Osteocyte (in vitro differentiated cells): Measurements from ENCODE around the gene ARL17A. TPM values are rescaled to one million over a fixed set of nuclear protein-coding genes. Genes with fewer than 3 reads are reported as not detected.
"Not testable (repeated sequence)": the region's sequence is repeated elsewhere in the genome, so short reads cannot be mapped to it uniquely, and the experiment has no call there.

Experiments used
- DNase-seq: peaks from one replicate; pipeline ENCODE4 v3.0.0; 2021; ENCODE audit warnings: mixed read lengths; ENCODE audit not compliant: unreplicated experiment; ENCODE audit errors: extremely low spot score
- H3K27ac Mint-ChIP-seq: one replicate; pipeline ENCODE4 v1.8.0; 2021; ENCODE audit warnings: mild to moderate bottlenecking, mixed read lengths; ENCODE audit not compliant: unreplicated experiment
- H3K27me3 Mint-ChIP-seq: one replicate; pipeline ENCODE4 v1.8.0; 2021; ENCODE audit warnings: mixed read lengths; ENCODE audit not compliant: unreplicated experiment
- H3K36me3 Mint-ChIP-seq: one replicate; pipeline ENCODE4 v1.8.0; 2021; ENCODE audit warnings: mixed read lengths; ENCODE audit not compliant: unreplicated experiment
- H3K4me1 Mint-ChIP-seq: one replicate; pipeline ENCODE4 v1.8.0; 2021; ENCODE audit warnings: mixed read lengths; ENCODE audit not compliant: unreplicated experiment
- H3K4me3 Mint-ChIP-seq: one replicate; pipeline ENCODE4 v1.8.0; 2021; ENCODE audit warnings: mild to moderate bottlenecking, moderate library complexity, mixed read lengths; ENCODE audit not compliant: unreplicated experiment
- H3K9me3 Mint-ChIP-seq: one replicate; pipeline ENCODE4 v1.8.0; 2021; ENCODE audit warnings: mixed read lengths; ENCODE audit not compliant: unreplicated experiment
- total RNA-seq: library from RNA; stranded (reverse); gene quantifications from 2 replicates; pipeline ENCODE4 v1.2.1, GENCODE V29; 2021

ARL17A gene
- total RNA-seq, 1 donor from 2014 or later: 9.2 TPM

GRCh38 chr17:46505896-46506295 is 73.6 kb downstream of the ARL17A start:
- not testable (repeated sequence) for H3K9me3 Mint-ChIP-seq, H3K4me1 Mint-ChIP-seq, H3K27ac Mint-ChIP-seq, H3K36me3 Mint-ChIP-seq, H3K4me3 Mint-ChIP-seq, H3K27me3 Mint-ChIP-seq
- DNase-seq: peak; percentile 73

- not testable (repeated sequence) for H3K27ac Mint-ChIP-seq, H3K4me3 Mint-ChIP-seq, H3K27me3 Mint-ChIP-seq, DNase-seq, H3K36me3 Mint-ChIP-seq, H3K9me3 Mint-ChIP-seq, H3K4me1 Mint-ChIP-seq
Observed at GRCh38 chr17:46499437-46500139, 79.9 kb downstream of the ARL17A start.

- not testable (repeated sequence) for H3K4me1 Mint-ChIP-seq, H3K27ac Mint-ChIP-seq, H3K36me3 Mint-ChIP-seq, H3K4me3 Mint-ChIP-seq, H3K27me3 Mint-ChIP-seq, H3K9me3 Mint-ChIP-seq
- peak; percentile 76 for DNase-seq
Observed at GRCh38 chr17:46492021-46492420, 87.5 kb downstream of the ARL17A start.

- not testable (repeated sequence) for H3K36me3 Mint-ChIP-seq, H3K4me1 Mint-ChIP-seq, H3K9me3 Mint-ChIP-seq, H3K27me3 Mint-ChIP-seq, H3K4me3 Mint-ChIP-seq, H3K27ac Mint-ChIP-seq, DNase-seq
Observed at GRCh38 chr17:46481310-46481709, 98.2 kb downstream of the ARL17A start.

- not testable (repeated sequence) for H3K36me3 Mint-ChIP-seq, H3K27me3 Mint-ChIP-seq, H3K27ac Mint-ChIP-seq, H3K4me3 Mint-ChIP-seq, H3K9me3 Mint-ChIP-seq, DNase-seq, H3K4me1 Mint-ChIP-seq
Observed at GRCh38 chr17:46478823-46479222, 100.7 kb downstream of the ARL17A start.

GRCh38 chr17:46475583-46475982 is 103.9 kb downstream of the ARL17A start:
- H3K4me3 Mint-ChIP-seq, H3K27ac Mint-ChIP-seq, H3K9me3 Mint-ChIP-seq, H3K36me3 Mint-ChIP-seq, H3K27me3 Mint-ChIP-seq, H3K4me1 Mint-ChIP-seq, DNase-seq: not testable (repeated sequence)

- not testable (repeated sequence) for H3K4me1 Mint-ChIP-seq, H3K9me3 Mint-ChIP-seq, H3K27me3 Mint-ChIP-seq, H3K27ac Mint-ChIP-seq, DNase-seq, H3K36me3 Mint-ChIP-seq, H3K4me3 Mint-ChIP-seq
Observed at GRCh38 chr17:46474489-46474888, 105.0 kb downstream of the ARL17A start.

- H3K27me3 Mint-ChIP-seq, H3K36me3 Mint-ChIP-seq, H3K9me3 Mint-ChIP-seq, H3K4me1 Mint-ChIP-seq, H3K27ac Mint-ChIP-seq, H3K4me3 Mint-ChIP-seq, DNase-seq: not testable (repeated sequence)
Observed at GRCh38 chr17:46467618-46468017, 111.9 kb downstream of the ARL17A start.

Other genes starting within 250 kb of the ARL17A start
- gene ARL17B, start 217.9 kb downstream of the ARL17A start, total RNA-seq: 11.2 and 11.4 TPM in 2 replicates
- 16.8 and 19.0 TPM in 2 replicates for gene LRRC37A2, start 67.2 kb downstream of the ARL17A start, total RNA-seq
- 48.0 and 48.8 TPM in 2 replicates for gene NSF, start 11.0 kb upstream of the ARL17A start, total RNA-seq
- gene WNT3, start 239.0 kb upstream of the ARL17A start, total RNA-seq: 2.0 and 2.4 TPM in 2 replicates